Neuronal stem cell (in vitro differentiated cells): Measurements from ENCODE around the gene ZBTB24.
A peak's percentile ranks its signal among the peaks of the same experiment; 100 is the strongest.

Source experiments
- DNase-seq: peaks from one replicate; pipeline ENCODE4 v3.0.0-alpha.2; 2013; ENCODE audit warnings: low spot score
- H2AFZ ChIP-seq: one replicate; pipeline ENCODE4 v1.6.1; 2013; ENCODE audit warnings: mild to moderate bottlenecking, low read length, inconsistent platforms
- H2AK5ac ChIP-seq: 2 replicates; pipeline ENCODE4 v1.6.1; 2013; ENCODE audit warnings: low read depth, mild to moderate bottlenecking, inconsistent platforms, low read length, moderate library complexity, mixed read lengths
- H2BK120ac ChIP-seq: 2 replicates; pipeline ENCODE4 v1.6.1; 2013; ENCODE audit warnings: low read depth, mild to moderate bottlenecking, inconsistent platforms, low read length, moderate library complexity, mixed read lengths
- H2BK12ac ChIP-seq: one replicate; pipeline ENCODE4 v1.6.1; 2013; ENCODE audit warnings: low read length, inconsistent platforms
- H2BK15ac ChIP-seq: 2 replicates; pipeline ENCODE4 v1.6.1; 2013; ENCODE audit warnings: mild to moderate bottlenecking, low read length, inconsistent platforms, mixed read lengths
- H2BK5ac ChIP-seq: one replicate; pipeline ENCODE4 v1.6.1; 2013; ENCODE audit warnings: inconsistent platforms, mild to moderate bottlenecking, low read length, moderate library complexity
- H3K14ac ChIP-seq: one replicate; pipeline ENCODE4 v1.6.1; 2013; ENCODE audit warnings: low read length, inconsistent platforms
- H3K18ac ChIP-seq: 2 replicates; pipeline ENCODE4 v1.6.1; 2013; ENCODE audit warnings: low read length, inconsistent platforms
- H3K23ac ChIP-seq: 2 replicates; pipeline ENCODE4 v1.6.1; 2013; ENCODE audit warnings: low read depth, mild to moderate bottlenecking, mixed read lengths, low read length, inconsistent platforms; ENCODE audit not compliant: poor library complexity
- H3K27ac ChIP-seq: replicated peaks from 3 replicates; pipeline ENCODE4 v1.5.1; 2013; ENCODE audit warnings: low read length, inconsistent platforms
- H3K27me3 ChIP-seq, 3 experiments: 2 replicates each; pipeline ENCODE4 v1.6.1; 2013; ENCODE audit warnings: low read length in 3 of 3, mild to moderate bottlenecking in 2 of 3, inconsistent platforms in 1 of 3, low read depth in 1 of 3, mixed read lengths in 1 of 3, moderate library complexity in 1 of 3; ENCODE audit not compliant: control insufficient read depth in 3 of 3, insufficient read depth in 3 of 3
- H3K36me3 ChIP-seq, 2 donors: replicated peaks in 1 of 2; 2 replicates each; pipeline ENCODE4 v1.6.1; 2013; ENCODE audit warnings: low read length in 2 of 2; ENCODE audit not compliant: control insufficient read depth in 2 of 2, insufficient read depth in 2 of 2
- H3K4ac ChIP-seq: 2 replicates; pipeline ENCODE4 v1.6.1; 2013; ENCODE audit warnings: inconsistent platforms, mild to moderate bottlenecking, low read length, moderate library complexity
- H3K4me1 ChIP-seq, 2 donors: 1 replicate in 1 of 2; 2 replicates in 1 of 2; pipeline ENCODE4 v1.6.1; 2013; ENCODE audit warnings: low read length in 2 of 2, low read depth in 1 of 2; ENCODE audit not compliant: control insufficient read depth in 2 of 2, insufficient read depth in 1 of 2
- H3K4me2 ChIP-seq: one replicate; pipeline ENCODE4 v1.6.1; 2013; ENCODE audit warnings: mild to moderate bottlenecking, low read length, inconsistent platforms; ENCODE audit not compliant: insufficient read depth, poor library complexity, severe bottlenecking
- H3K4me3 ChIP-seq, 2 donors: 2 replicates each; pipeline ENCODE4 v1.5.1; 2013; ENCODE audit warnings: low read length in 2 of 2, mild to moderate bottlenecking in 2 of 2, inconsistent platforms in 1 of 2, moderate library complexity in 1 of 2
- H3K79me1 ChIP-seq: one replicate; pipeline ENCODE4 v1.6.1; 2013; ENCODE audit warnings: low read depth, mild to moderate bottlenecking, inconsistent platforms, low read length, moderate library complexity
- H3K9ac ChIP-seq: one replicate; pipeline ENCODE4 v1.6.1; 2013; ENCODE audit warnings: mild to moderate bottlenecking, low read depth, low read length, inconsistent platforms; ENCODE audit not compliant: poor library complexity
- H3K9me3 ChIP-seq, 2 donors: replicated peaks in 1 of 2; 2 replicates each; pipeline versions ENCODE3 to v1.6.1; 2013; ENCODE audit warnings: low read length in 2 of 2, mild to moderate bottlenecking in 2 of 2, inconsistent platforms in 1 of 2, low read depth in 1 of 2, mixed read lengths in 1 of 2, moderate library complexity in 1 of 2; ENCODE audit not compliant: control insufficient read depth in 2 of 2, insufficient read depth in 1 of 2
- H4K8ac ChIP-seq: one replicate; pipeline ENCODE4 v1.6.1; 2013; ENCODE audit warnings: low read depth, mild to moderate bottlenecking, inconsistent platforms, low read length, moderate library complexity
- H4K91ac ChIP-seq: one replicate; pipeline ENCODE4 v1.6.1; 2013; ENCODE audit warnings: low read length, low read depth, mild to moderate bottlenecking, inconsistent platforms; ENCODE audit not compliant: poor library complexity
- WGBS, 2 donors: extraction: QIAGEN DNeasy Blood & Tissue Kit; methylation state at CpG; one replicate each; pipeline ENCODE4 v1.1.7; 2013; ENCODE audit warnings: missing lambda C conversion rate in 2 of 2, mixed read lengths in 1 of 2; ENCODE audit not compliant: insufficient read length in 2 of 2, insufficient replicate concordance in 1 of 2; ENCODE audit errors: extremely low coverage in 2 of 2; 5-methylcytosine and 5-hydroxymethylcytosine counted together

The ZBTB24 gene

DNA sequence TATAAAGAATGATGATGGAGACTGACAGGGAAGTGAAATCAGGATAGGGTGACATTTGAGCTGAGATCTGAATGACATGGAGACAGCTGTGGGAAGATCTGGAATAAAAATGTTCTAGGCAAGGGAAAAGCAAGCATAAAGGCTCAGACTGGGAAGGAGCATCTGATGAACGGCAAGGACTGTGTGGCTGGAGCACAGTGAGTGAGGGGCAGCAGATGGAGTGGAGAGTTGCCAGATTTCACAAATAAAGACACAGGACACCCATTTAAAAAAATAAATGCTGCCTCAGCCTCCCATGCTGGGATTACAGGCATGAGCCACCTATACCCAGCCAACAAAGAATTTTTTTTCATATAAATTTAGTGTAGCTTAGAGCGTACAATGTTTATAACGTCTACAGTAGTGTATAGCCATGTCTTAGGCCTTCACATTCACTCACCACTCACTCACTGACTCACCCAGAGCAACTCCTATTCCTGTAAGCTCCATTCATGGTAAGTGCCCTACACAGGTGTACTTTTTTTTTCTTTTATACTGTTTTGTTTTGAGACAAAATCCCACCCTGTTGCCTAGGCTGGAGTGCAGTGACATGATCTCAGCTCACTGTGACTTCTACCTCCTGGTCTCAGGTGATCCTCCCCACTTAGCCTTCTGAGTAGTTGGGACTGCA, 2.4 kb upstream of the ZBTB24 start:
- no peak overlapping the region for H4K8ac ChIP-seq
- no peak overlapping the region for H2BK120ac ChIP-seq
- no peak overlapping the region for H3K23ac ChIP-seq
- no peak overlapping the region for H3K18ac ChIP-seq
- H3K9me3 ChIP-seq: peaks cover 0 to 7% of the 10 kb centered on the region in 2 donors
- H2BK5ac ChIP-seq: no peak overlapping the region
- no peak overlapping the region for H3K4me3 ChIP-seq
- H3K27ac ChIP-seq: no peak overlapping the region
- H2AFZ ChIP-seq: no peak overlapping the region
- H4K91ac ChIP-seq: no peak overlapping the region
- H3K27me3 ChIP-seq: peaks cover 0 to 27% (median 2%) of the 10 kb centered on the region in 3 experiments
- no peak overlapping the region for H3K9ac ChIP-seq
- DNase-seq: no peak
- H3K4me1 ChIP-seq: no peaks in the 10 kb centered on the region
- no peak overlapping the region for H3K14ac ChIP-seq
- no CpG with 5 or more reads among the region's 3 CpGs for WGBS, 2 donors
- no peak overlapping the region for H2BK15ac ChIP-seq
- H3K79me1 ChIP-seq: no peaks in the 10 kb centered on the region
- no peak overlapping the region for H2BK12ac ChIP-seq
- no peak overlapping the region for H2AK5ac ChIP-seq
- H3K4me2 ChIP-seq: no peak overlapping the region
- H3K36me3 ChIP-seq: peaks cover 4 to 16% of the 10 kb centered on the region in 2 donors
- no peak overlapping the region for H3K4ac ChIP-seq

DNA sequence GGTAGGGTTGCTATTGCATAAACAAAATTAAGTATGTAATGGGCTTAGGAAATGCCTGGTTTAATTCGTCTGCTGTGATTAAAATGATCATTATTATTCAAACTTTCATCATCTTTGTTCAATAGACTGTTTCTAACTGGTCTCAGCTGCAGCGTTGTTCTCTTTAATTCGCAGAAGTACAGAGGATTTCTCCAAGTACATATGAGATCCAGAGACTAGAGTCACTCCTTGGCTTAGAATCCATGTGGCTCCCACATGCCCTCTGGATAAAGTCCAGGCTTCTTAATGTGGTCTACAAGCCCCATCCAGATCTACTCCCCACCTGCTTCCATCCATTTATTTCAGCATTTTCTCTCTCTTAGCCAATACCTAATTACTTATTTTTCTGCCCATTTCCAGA, 1.1 kb upstream of the ZBTB24 start:
- WGBS, 2 donors: no CpG with 5 or more reads among the region's 3 CpGs
- H2BK5ac ChIP-seq: no peak overlapping the region

DNA sequence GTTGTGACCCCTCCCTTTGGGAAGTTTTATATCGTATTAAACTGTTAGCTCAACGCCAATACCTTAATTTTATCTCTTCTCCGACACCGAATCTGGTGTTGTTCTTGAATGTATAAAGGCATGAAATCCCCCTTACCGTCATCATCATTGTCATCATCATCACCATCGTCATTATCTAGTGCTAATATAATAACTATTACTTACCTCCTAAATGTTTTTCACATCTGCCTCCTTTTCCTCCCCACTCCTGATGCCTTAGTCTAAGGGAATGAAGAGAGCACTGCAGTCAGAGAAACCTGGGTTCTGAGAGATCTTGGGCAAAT, 677 bp upstream of the ZBTB24 start:
- H3K36me3 ChIP-seq: peaks cover 5 to 30% of the 10 kb centered on the region in 2 donors
- H3K27me3 ChIP-seq: peaks cover 0 to 27% (median 2%) of the 10 kb centered on the region in 3 experiments
- H3K14ac ChIP-seq: no peak overlapping the region
- no peak overlapping the region for H4K8ac ChIP-seq
- no peaks in the 10 kb centered on the region for H3K4me1 ChIP-seq
- peak overlapping the region; percentile 54 for H3K4me2 ChIP-seq
- no peak overlapping the region for H3K4ac ChIP-seq
- H3K18ac ChIP-seq: no peak overlapping the region
- peak overlapping the region; percentile 43 to 75 for H3K4me3 ChIP-seq
- WGBS, 2 donors: no CpG with 5 or more reads among the region's 6 CpGs
- no peak overlapping the region for H2BK120ac ChIP-seq
- no peak overlapping the region for H3K9ac ChIP-seq
- no peak overlapping the region for H2BK12ac ChIP-seq
- no peak overlapping the region for H2BK5ac ChIP-seq
- no peak for DNase-seq
- H3K9me3 ChIP-seq: peaks cover 0 to 7% of the 10 kb centered on the region in 2 donors
- H4K91ac ChIP-seq: no peak overlapping the region
- H2AFZ ChIP-seq: peak overlapping the region; percentile 69
- H3K23ac ChIP-seq: no peak overlapping the region
- no peaks in the 10 kb centered on the region for H3K79me1 ChIP-seq
- H2BK15ac ChIP-seq: no peak overlapping the region
- H2AK5ac ChIP-seq: no peak overlapping the region
- no peak overlapping the region for H3K27ac ChIP-seq

More for the DNA sequence above, 1.1 kb upstream of the ZBTB24 start:
- Histone ChIP-seq H3K23ac (no peak overlapping the region), H2BK120ac (no peak overlapping the region), H3K36me3 (peaks cover 5 to 26% of the 10 kb centered on the region in 2 donors), H2BK12ac (no peak overlapping the region), H2AFZ (no peak overlapping the region), H3K9ac (no peak overlapping the region), H3K4me2 (no peak overlapping the region), H3K4me1 (no peaks in the 10 kb centered on the region), H3K4me3 (no peak overlapping the region), H3K18ac (no peak overlapping the region), H3K27ac (no peak overlapping the region), H4K8ac (no peak overlapping the region), H3K27me3 (peaks cover 0 to 27% (median 2%) of the 10 kb centered on the region in 3 experiments), H3K79me1 (no peaks in the 10 kb centered on the region), H3K9me3 (peaks cover 0 to 7% of the 10 kb centered on the region in 2 donors), H3K14ac (no peak overlapping the region), H4K91ac (no peak overlapping the region), H3K4ac (no peak overlapping the region), H2AK5ac (no peak overlapping the region), H2BK15ac (no peak overlapping the region)
- no peak for DNase-seq

DNA sequence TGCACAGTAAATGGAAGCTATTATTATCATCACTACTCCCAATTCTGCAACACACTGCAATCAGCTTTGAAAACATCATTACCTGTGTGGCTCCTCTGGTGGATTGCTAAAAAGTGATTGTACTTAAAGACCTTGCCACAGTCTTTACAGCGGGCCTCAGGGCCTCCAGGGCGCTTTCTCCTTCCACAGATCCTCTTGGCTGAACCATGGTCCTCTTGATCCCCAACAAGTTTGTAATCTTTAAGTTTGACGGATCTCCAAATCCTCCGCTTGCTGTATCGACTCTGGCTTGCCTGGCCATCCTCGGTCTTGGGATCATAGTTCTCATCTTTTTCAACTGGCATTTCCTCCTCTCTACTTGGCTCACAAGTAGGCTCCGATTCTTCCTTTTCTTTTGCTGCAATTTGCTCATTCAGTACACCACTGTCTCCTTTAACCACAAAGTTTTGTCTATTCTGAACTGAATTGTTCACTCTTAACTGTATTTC, 2.0 kb downstream of the ZBTB24 start:
- H3K9ac ChIP-seq: no peak overlapping the region
- H3K27ac ChIP-seq: no peak overlapping the region
- H3K4me3 ChIP-seq: no peak overlapping the region
- H4K91ac ChIP-seq: no peak overlapping the region
- no CpG with 5 or more reads among the region's 7 CpGs for WGBS, 2 donors
- peaks cover 0 to 17% (median 2%) of the 10 kb centered on the region in 3 experiments for H3K27me3 ChIP-seq
- H2BK120ac ChIP-seq: no peak overlapping the region
- no peak overlapping the region for H3K18ac ChIP-seq
- H3K23ac ChIP-seq: no peak overlapping the region
- no peaks in the 10 kb centered on the region for H3K79me1 ChIP-seq
- H3K4ac ChIP-seq: no peak overlapping the region
- no peak overlapping the region for H2BK12ac ChIP-seq
- H2AFZ ChIP-seq: no peak overlapping the region
- H3K14ac ChIP-seq: no peak overlapping the region
- peaks cover 0 to 7% of the 10 kb centered on the region in 2 donors for H3K9me3 ChIP-seq
- H2BK5ac ChIP-seq: no peak overlapping the region
- peaks cover 10 to 55% of the 10 kb centered on the region in 2 donors for H3K36me3 ChIP-seq
- H4K8ac ChIP-seq: no peak overlapping the region
- DNase-seq: no peak
- H2AK5ac ChIP-seq: no peak overlapping the region
- H3K4me1 ChIP-seq: peaks cover 0 to 5% of the 10 kb centered on the region in 2 donors
- H3K4me2 ChIP-seq: no peak overlapping the region
- no peak overlapping the region for H2BK15ac ChIP-seq
